NCI-H187 treated with DMSO at 0.1 percent for 48 hours (cell line): Measurements from ENCODE around the gene TIMM8A.
"Not testable (repeated sequence)": the region's sequence is repeated elsewhere in the genome, so short reads cannot be mapped to it uniquely, and the experiment has no call there.

Experiments
- DNase-seq: peaks from one replicate; lab custom pipeline; 2025; lab: John Stamatoyannopoulos, UW

The TIMM8A gene

DNA sequence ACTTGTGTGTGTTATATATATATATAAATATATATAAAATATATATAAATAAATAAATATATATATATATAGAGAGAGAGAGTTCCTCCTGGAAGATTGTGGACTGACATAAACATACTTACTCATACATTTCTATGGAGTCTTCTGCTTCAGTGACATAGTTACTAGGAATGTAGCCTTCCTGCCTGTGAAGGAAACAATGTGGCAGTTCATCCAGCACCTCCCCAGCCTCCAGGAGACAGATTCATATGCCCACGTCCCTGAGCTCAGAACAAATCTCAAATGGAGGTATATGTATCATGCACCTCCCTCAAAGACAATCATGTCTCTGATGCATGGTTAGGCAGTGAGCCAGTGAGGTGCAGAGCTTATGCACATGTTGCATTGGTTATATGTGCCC, 11.4 kb upstream of the TIMM8A start:
- no peak for DNase-seq

- no peak for DNase-seq
These were observed 8.7 kb upstream of the TIMM8A start for GRCh38 chrX:101357166-101357795.

GRCh38 chrX:101349193-101349562, 636 bp upstream of the TIMM8A start:
- no peak for DNase-seq

- no peak for DNase-seq
These were observed 587 bp downstream of the TIMM8A start for GRCh38 chrX:101347859-101348451.

DNA sequence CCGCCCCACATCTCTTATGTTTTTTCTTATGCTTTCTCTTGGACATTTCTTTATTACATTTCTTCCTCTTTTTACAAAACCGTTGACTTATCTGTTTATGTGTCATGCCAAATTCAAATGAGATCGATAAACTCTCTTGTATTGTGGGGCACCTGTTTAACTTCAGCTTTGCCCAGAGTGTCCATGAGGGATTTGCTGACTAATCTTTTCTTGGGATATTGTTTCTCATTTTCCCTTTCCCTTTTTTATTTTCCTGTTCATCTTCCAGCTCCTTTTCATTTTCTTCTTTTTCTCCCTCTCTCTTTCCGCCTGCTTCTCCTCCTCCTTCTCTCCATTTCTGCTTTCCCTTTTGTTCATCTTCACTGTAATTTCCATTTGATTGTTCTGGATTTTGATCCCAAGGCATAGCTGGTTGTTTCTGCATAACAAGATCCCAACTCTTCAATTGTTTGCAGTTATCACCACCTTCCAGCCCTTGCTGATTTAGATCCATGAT, 10.7 kb downstream of the TIMM8A start:
- no peak for DNase-seq

GRCh38 chrX:101334310-101334709, 14.2 kb downstream of the TIMM8A start:
- not testable (repeated sequence) for DNase-seq

DNA sequence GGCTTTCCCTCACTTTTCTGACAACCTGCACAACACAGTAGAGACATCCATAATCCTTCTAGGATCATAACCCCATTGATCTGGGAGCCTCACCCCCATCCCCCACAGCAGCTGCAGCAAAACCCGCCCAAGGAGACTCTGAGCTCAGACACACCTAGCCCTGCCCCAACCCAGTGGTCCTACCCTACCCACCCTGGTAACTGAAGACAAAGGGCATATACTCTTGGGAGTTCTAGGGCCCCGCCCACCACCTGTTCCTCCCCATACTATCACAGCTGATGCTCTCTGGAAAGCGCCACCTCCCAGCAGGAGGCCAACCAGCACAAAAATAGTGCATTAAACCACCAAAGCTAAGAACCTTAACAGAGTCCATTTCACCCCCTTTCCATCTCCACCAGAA, 21.9 kb downstream of the TIMM8A start:
- not testable (repeated sequence) for DNase-seq

GRCh38 chrX:101303790-101304189, 44.8 kb downstream of the TIMM8A start:
- DNase-seq, result no peak
